H1 (cell line): ENCODE measurements around the gene TBCD. TPM values are rescaled to one million over a fixed set of nuclear protein-coding genes. Genes with fewer than 3 reads are reported as not detected.

ENCODE experiments used
- CTCF ChIA-PET: fragments of 300-600 bp; sonication (Branson Sonifier 250); formaldehyde crosslinking; loops from one replicate; lab custom pipeline; 2021; ENCODE audit not compliant: partially characterized antibody; lab: Charles Lee
- POLR2A ChIA-PET: fragments of 300-600 bp; sonication (Branson Sonifier 250); formaldehyde crosslinking; loops from one replicate; lab custom pipeline; 2021; ENCODE audit warnings: inconsistent platforms; ENCODE audit not compliant: partially characterized antibody; lab: Charles Lee
- DNase-seq, 2 experiments: peaks; one replicate each; pipeline versions ENCODE4 v3.0.0 to v3.0.0-alpha.2; 2010 to 2022; ENCODE audit warnings: low spot score in 2 of 2, low read depth in 1 of 2, mixed read lengths in 1 of 2
- FAIRE-seq: peaks from 2 replicates; lab custom pipeline; 2011; peaks lifted over from hg19 to GRCh38; lab: Jason Lieb, UNC
- H2AFZ ChIP-seq: 2 replicates; pipeline ENCODE4 v1.8.1; 2012; ENCODE audit warnings: low read length, inconsistent platforms
- H2AK5ac ChIP-seq: 2 replicates; pipeline ENCODE4 v1.6.1; 2013; ENCODE audit warnings: low read depth, low read length
- H2BK120ac ChIP-seq: replicated peaks from 2 replicates; pipeline ENCODE3; 2013; ENCODE audit warnings: low read depth, low read length, inconsistent platforms
- H2BK12ac ChIP-seq: 2 replicates; pipeline ENCODE4 v1.6.1; 2013; ENCODE audit warnings: low read depth, low read length
- H2BK15ac ChIP-seq: 2 replicates; pipeline ENCODE4 v1.6.1; 2013; ENCODE audit warnings: low read length
- H2BK20ac ChIP-seq: 2 replicates; pipeline ENCODE4 v1.6.1; 2013; ENCODE audit warnings: low read length
- H2BK5ac ChIP-seq: 2 replicates; pipeline ENCODE4 v1.6.1; 2013; ENCODE audit warnings: low read depth, low read length
- H3K14ac ChIP-seq: 2 replicates; pipeline ENCODE4 v1.6.1; 2013; ENCODE audit warnings: inconsistent platforms; ENCODE audit not compliant: insufficient read length
- H3K18ac ChIP-seq: 2 replicates; pipeline ENCODE4 v1.6.1; 2013; ENCODE audit warnings: low read length; ENCODE audit errors: extremely low read depth
- H3K23ac ChIP-seq: 2 replicates; pipeline ENCODE4 v1.6.1; 2013; ENCODE audit warnings: inconsistent platforms; ENCODE audit not compliant: insufficient read length
- H3K23me2 ChIP-seq: 2 replicates; pipeline ENCODE4 v1.6.1; 2013; ENCODE audit warnings: low read depth, low read length
- H3K27ac ChIP-seq: 2 replicates; pipeline ENCODE4 v1.6.1; 2011; ENCODE audit warnings: low read depth, low read length, inconsistent platforms
- H3K27me3 ChIP-seq, 4 experiments: replicated peaks in 1 of 4; 1 replicate in 1 of 4; 2 replicates in 3 of 4; pipeline versions ENCODE4 v1.6.1 to v1.8.1; 2011 to 2013; ENCODE audit warnings: low read length in 3 of 4, mild to moderate bottlenecking in 3 of 4, inconsistent platforms in 2 of 4, mixed read lengths in 2 of 4, moderate library complexity in 1 of 4; ENCODE audit not compliant: control insufficient read depth in 3 of 4, insufficient read depth in 3 of 4; ENCODE audit errors: extremely low read depth in 1 of 4
- H3K36me3 ChIP-seq, 4 experiments: 2 replicates each; pipeline versions ENCODE4 v1.6.1 to v1.8.1; 2011 to 2013; ENCODE audit warnings: mild to moderate bottlenecking in 4 of 4, low read length in 3 of 4, moderate library complexity in 2 of 4, control low read depth in 1 of 4, inconsistent platforms in 1 of 4; ENCODE audit not compliant: insufficient read depth in 4 of 4, control insufficient read depth in 2 of 4
- H3K4ac ChIP-seq: replicated peaks from 2 replicates; pipeline ENCODE3; 2013; ENCODE audit warnings: low read length, low read depth, mixed read lengths, inconsistent platforms; ENCODE audit not compliant: insufficient read length
- H3K4me1 ChIP-seq, 4 experiments: replicated peaks in 1 of 4; 1 replicate in 1 of 4; 2 replicates in 3 of 4; pipeline versions ENCODE4 v1.6.1 to v1.8.1; 2011 to 2013; ENCODE audit warnings: low read length in 3 of 4, inconsistent platforms in 2 of 4, mixed read lengths in 1 of 4; ENCODE audit not compliant: insufficient read depth in 4 of 4, control insufficient read depth in 3 of 4
- H3K4me2 ChIP-seq, 2 experiments: 2 replicates each; pipeline versions ENCODE4 v1.6.1 to v1.8.1; 2011 to 2013; ENCODE audit warnings: low read depth in 2 of 2, low read length in 2 of 2, control low read depth in 1 of 2, inconsistent platforms in 1 of 2, mild to moderate bottlenecking in 1 of 2; ENCODE audit not compliant: insufficient read depth in 1 of 2
- H3K4me3 ChIP-seq, 4 experiments: fragments of 200-600, 300-600 bp in 1 of 4; sonication (generic), shearing (Covaris generic), sonication (Bioruptor Twin) in 1 of 4; 2 replicates each; pipeline versions ENCODE4 v1.5.1 to v1.8.1; 2011 to 2016; ENCODE audit warnings: low read length in 4 of 4, low read depth in 3 of 4, control low read depth in 2 of 4, inconsistent platforms in 2 of 4, mild to moderate bottlenecking in 2 of 4, mixed read lengths in 1 of 4, moderate library complexity in 1 of 4; ENCODE audit not compliant: insufficient read depth in 2 of 4; ENCODE audit errors: extremely low read depth in 1 of 4
- H3K56ac ChIP-seq: replicated peaks from 2 replicates; pipeline ENCODE3; 2013; ENCODE audit warnings: low read depth, mild to moderate bottlenecking, mixed read lengths, low read length, inconsistent platforms; ENCODE audit not compliant: insufficient read length
- H3K79me1 ChIP-seq: 2 replicates; pipeline ENCODE4 v1.6.1; 2013; ENCODE audit warnings: low read depth, low read length, control low read depth
- H3K79me2 ChIP-seq, 2 experiments: 2 replicates each; pipeline versions ENCODE4 v1.6.1 to v1.8.1; 2012 to 2013; ENCODE audit warnings: low read length in 2 of 2, mild to moderate bottlenecking in 2 of 2, inconsistent platforms in 1 of 2; ENCODE audit not compliant: insufficient read depth in 2 of 2, control insufficient read depth in 1 of 2
- H3K9ac ChIP-seq, 4 experiments: replicated peaks in 1 of 4; 1 replicate in 1 of 4; 2 replicates in 3 of 4; pipeline versions ENCODE4 v1.6.1 to v1.8.1; 2011 to 2013; ENCODE audit warnings: low read depth in 3 of 4, low read length in 3 of 4, control low read depth in 2 of 4, mild to moderate bottlenecking in 2 of 4, moderate library complexity in 2 of 4, inconsistent platforms in 1 of 4; ENCODE audit errors: extremely low read depth in 1 of 4
- H3K9me3 ChIP-seq, 2 experiments: 2 replicates each; pipeline versions ENCODE4 v1.6.1 to v1.8.1; 2012 to 2013; ENCODE audit warnings: mild to moderate bottlenecking in 2 of 2, moderate library complexity in 2 of 2, control low read depth in 1 of 2, inconsistent platforms in 1 of 2, low read depth in 1 of 2, low read length in 1 of 2, mixed read lengths in 1 of 2; ENCODE audit not compliant: insufficient read depth in 2 of 2
- H4K20me1 ChIP-seq, 2 experiments: replicated peaks in 1 of 2; 2 replicates each; pipeline versions ENCODE3 to v1.8.1; 2011 to 2013; ENCODE audit warnings: inconsistent platforms in 2 of 2, low read length in 2 of 2, mild to moderate bottlenecking in 1 of 2; ENCODE audit not compliant: insufficient read depth in 2 of 2, control insufficient read depth in 1 of 2
- H4K5ac ChIP-seq: 2 replicates; pipeline ENCODE4 v1.6.1; 2013; ENCODE audit warnings: low read length, low read depth, mixed read lengths, inconsistent platforms; ENCODE audit not compliant: insufficient read length
- H4K8ac ChIP-seq: 2 replicates; pipeline ENCODE4 v1.8.0; 2013; ENCODE audit warnings: mild to moderate bottlenecking, moderate library complexity, low read length, inconsistent platforms; ENCODE audit not compliant: insufficient read depth; ENCODE audit errors: extremely low read depth
- H4K91ac ChIP-seq: replicated peaks from 2 replicates; pipeline ENCODE3; 2013; ENCODE audit warnings: low read length, mixed read lengths, inconsistent platforms; ENCODE audit not compliant: insufficient read length
- EGR1 ChIP-seq: IDR thresholded peaks from 2 replicates; pipeline ENCODE4 v1.6.1; 2011; ENCODE audit warnings: low read depth, low read length, borderline replicate concordance
- PHF8 ChIP-seq: fragments of 200-600 bp; sonication (generic); conservative IDR thresholded peaks from 2 replicates; pipeline ENCODE4 v1.7.1; 2012; ENCODE audit warnings: low read depth, mild to moderate bottlenecking, inconsistent platforms, low read length, moderate library complexity
- WGBS, 2 experiments: shearing (Covaris generic) in 1 of 2; methylation state at CpG; one replicate each; pipeline versions ENCODE4 v1.1.6 to v1.1.7; 2013 to 2015; ENCODE audit warnings: low lambda C conversion rate in 2 of 2, mixed read lengths in 2 of 2, inconsistent platforms in 1 of 2, low coverage in 1 of 2, missing lambda C conversion rate in 1 of 2; ENCODE audit not compliant: insufficient replicate concordance in 2 of 2, insufficient coverage in 1 of 2, insufficient read length in 1 of 2; ENCODE audit errors: extremely low coverage in 1 of 2, missing lambda C conversion rate in 1 of 2; 5-methylcytosine and 5-hydroxymethylcytosine counted together
- polyA plus RNA-seq, 7 experiments: library from polyadenylated mRNA; depleted of rRNA in 3 of 7; stranded (reverse) in 5 of 7; unstranded in 2 of 7; fragments of >200 nt in 5 of 7; fragments of 200-250 nt in 2 of 7; gene quantifications; 1 replicate in 5 of 7; 2 replicates in 1 of 7; 4 replicates in 1 of 7; pipeline versions ENCODE4 v1.2.1 to v1.2.3, GENCODE V29; 2011 to 2013; ENCODE audit warnings: missing spikeins in 2 of 7, mixed read lengths in 2 of 7
- total RNA-seq: library from RNA; stranded (reverse); fragmentation: NEBNext Ultra II Directional; extraction: Animal tissue kit (Norgen Biotek cat#: 25700); gene quantifications from 2 replicates; pipeline ENCODE4 v1.2.1, GENCODE V29; 2021
- TF ChIP-seq, protein P1 (sequence below): IDR thresholded peaks from 2 replicates; pipeline ENCODE4 v1.6.1; 2012; ENCODE audit warnings: inconsistent platforms

The TBCD gene
- total and polyA plus RNA-seq, 2 of the 8 experiments (the other 6 are each of a cell fraction or from before 2014, with no cell fraction given), result 118 to 162 TPM

DNA sequence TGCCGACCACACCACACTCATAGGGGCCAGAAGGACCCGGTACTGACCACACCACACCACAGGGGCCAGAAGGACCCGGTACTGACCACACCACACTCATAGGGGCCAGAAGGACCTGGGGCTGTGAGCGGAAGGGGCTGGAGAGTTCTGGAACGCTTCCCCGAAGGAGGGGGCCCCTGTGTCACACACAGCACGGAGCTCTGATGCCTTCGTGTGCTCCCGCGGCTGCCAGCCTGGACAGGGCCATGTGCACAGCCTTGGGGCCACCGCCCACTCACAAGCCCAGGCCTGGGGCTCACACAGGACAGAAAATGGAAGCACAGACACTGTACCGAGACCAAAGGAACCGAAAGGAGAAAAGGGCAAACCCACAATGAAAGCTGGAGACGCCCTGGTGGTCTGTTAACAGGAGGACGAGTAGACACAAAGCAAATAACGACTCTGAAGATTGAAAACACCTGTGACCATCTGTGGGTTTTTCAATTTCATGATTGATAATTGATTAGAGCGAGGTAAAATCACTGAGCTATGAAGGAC lies 221.0 kb downstream of the TBCD start:
- Histone ChIP-seq H2BK5ac (no peak overlapping the region), H2BK12ac (no peak overlapping the region), H3K4me1 (no peaks in the 10 kb centered on the region), H3K4me2 (no peak overlapping the region), H3K4me3 (no peak overlapping the region), H3K14ac (no peak overlapping the region), H2AK5ac (no peak overlapping the region), H4K5ac (no peak overlapping the region), H3K23me2 (no peaks in the 10 kb centered on the region), H3K27ac (no peak overlapping the region), H3K18ac (no peak overlapping the region), H2BK20ac (no peak overlapping the region), H4K8ac (no peak overlapping the region), H3K56ac (no peak overlapping the region), H4K91ac (no peak overlapping the region), H4K20me1 (no peaks in the 10 kb centered on the region), H3K27me3 (no peaks in the 10 kb centered on the region), H3K9ac (no peak overlapping the region), H3K36me3 (no peaks in the 10 kb centered on the region), H3K23ac (no peak overlapping the region), H3K4ac (no peak overlapping the region), H2BK120ac (no peak overlapping the region), H3K9me3 (peaks cover 0 to 53% of the 10 kb centered on the region in 2 experiments; a peak in 3 of 4 replicates), H3K79me1 (no peaks in the 10 kb centered on the region), H3K79me2 (no peaks in the 10 kb centered on the region), H2AFZ (no peak overlapping the region), H2BK15ac (no peak overlapping the region)
- 86% methylated on average over 17 of the region's 17 CpGs; no CpG with 5 or more reads in 1 of the 2 experiments for WGBS, 2 experiments
- POLR2A ChIA-PET, result no interaction called here
- DNase-seq (no peak), FAIRE-seq (no peak)
- CTCF ChIA-PET, result interaction anchor here (0.6 to 2.1 kb wide), 3 partner anchors 9 to 206 kb away, joined by 3 to 7 read pairs (median 3); no protein-coding TSS in a partner anchor
- TF ChIP-seq, protein P1, sequence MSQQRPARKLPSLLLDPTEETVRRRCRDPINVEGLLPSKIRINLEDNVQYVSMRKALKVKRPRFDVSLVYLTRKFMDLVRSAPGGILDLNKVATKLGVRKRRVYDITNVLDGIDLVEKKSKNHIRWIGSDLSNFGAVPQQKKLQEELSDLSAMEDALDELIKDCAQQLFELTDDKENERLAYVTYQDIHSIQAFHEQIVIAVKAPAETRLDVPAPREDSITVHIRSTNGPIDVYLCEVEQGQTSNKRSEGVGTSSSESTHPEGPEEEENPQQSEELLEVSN, result no peak
- no peak for TF ChIP-seq PHF8
- no peak for TF ChIP-seq EGR1
